ENCODE measurements around the gene GATM. TPM values are rescaled to one million over a fixed set of nuclear protein-coding genes. Genes with fewer than 3 reads are reported as not detected.

The GATM gene
- total RNA-seq, 1 experiment from 2014 or later: 10.7 TPM

DNA sequence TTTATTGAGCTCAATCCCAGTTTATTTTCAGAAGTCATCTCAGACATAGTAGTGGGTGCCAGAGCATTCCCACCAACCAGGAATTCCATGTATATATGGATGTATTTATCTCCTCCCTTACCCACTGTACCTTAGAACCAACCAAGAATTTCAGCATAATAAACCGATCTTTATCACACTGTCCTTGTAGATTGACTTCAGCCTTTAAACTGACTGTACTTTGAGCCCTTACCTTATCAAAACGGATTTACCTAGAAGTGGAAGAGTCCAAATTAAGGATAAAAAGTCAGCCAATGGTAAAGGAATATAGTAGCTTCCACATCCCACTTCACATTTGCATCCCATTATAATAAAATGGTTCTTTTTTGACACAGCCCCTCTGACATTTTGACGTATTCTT is 37.9 kb downstream of the GATM start:
- H3K4me3 Mint-ChIP-seq: no peak overlapping the region
- Histone ChIP-seq H3T11ph (ENCODE audit: low read length) (no peak overlapping the region), H4K8ac (replicated peaks; ENCODE audit: insufficient read length, low read depth, low read length) (no peak overlapping the region), H4K91ac (ENCODE audit: insufficient read length, low read depth, low read length) (no peak overlapping the region), H2AFZ (ENCODE audit: low read length) (no peak overlapping the region), H4K20me1 (ENCODE audit: control insufficient read depth, insufficient read depth, insufficient read length) (no peaks in the 10 kb centered on the region), H3K9me3 (ENCODE audit: control insufficient read depth, low read depth, low read length) (no peaks in the 10 kb centered on the region), H2BK5ac (ENCODE audit: insufficient read length, low read length) (no peak overlapping the region), H2BK12ac (ENCODE audit: insufficient read length, low read depth, low read length) (no peak overlapping the region), H2BK15ac (ENCODE audit: low read depth, low read length) (no peak overlapping the region), H3K79me1 (ENCODE audit: insufficient read depth, low read depth, low read length, poor library complexity, severe bottlenecking) (no peaks in the 10 kb centered on the region), H3K14ac (ENCODE audit: insufficient read depth, low read length) (no peak overlapping the region), H3K9ac (ENCODE audit: extremely low read depth, insufficient read length, low read length) (no peak overlapping the region), H2AK5ac (ENCODE audit: insufficient read length, low read length) (no peak overlapping the region), H3K23ac (ENCODE audit: insufficient read length, low read depth, low read length) (no peak overlapping the region), H3K18ac (ENCODE audit: insufficient read length, low read depth, low read length) (no peak overlapping the region), H3K4ac (ENCODE audit: low read depth, low read length) (no peak overlapping the region), H3K27ac (ENCODE audit: insufficient read length, low read depth, low read length) (no peak overlapping the region), H2BK20ac (ENCODE audit: low read depth, low read length, poor library complexity, severe bottlenecking) (no peak overlapping the region), H3K23me2 (ENCODE audit: insufficient read length, low read depth, low read length, poor library complexity, severe bottlenecking) (no peaks in the 10 kb centered on the region), H3K4me1 (ENCODE audit: insufficient read depth, low read length) (no peaks in the 10 kb centered on the region), H3K27me3 (ENCODE audit: insufficient read depth, low read length) (no peaks in the 10 kb centered on the region), H3K56ac (ENCODE audit: insufficient read length, low read depth, low read length) (no peak overlapping the region), H2BK120ac (ENCODE audit: low read depth, low read length, poor library complexity, severe bottlenecking) (no peak overlapping the region), H4K5ac (ENCODE audit: insufficient read length, low read depth, low read length) (no peak overlapping the region), H3K79me2 (ENCODE audit: insufficient read depth, low read length) (no peaks in the 10 kb centered on the region), H3K4me2 (ENCODE audit: insufficient read depth, insufficient read length, low read length) (no peak overlapping the region)
- no peaks in the 10 kb centered on the region for H3K36me3 Mint-ChIP-seq (ENCODE audit: insufficient read depth in 1 of 3, low read depth in 3 of 3)
- no peaks in the 10 kb centered on the region for H3K9me3 Mint-ChIP-seq
- no peak overlapping the region for H3K27ac Mint-ChIP-seq
- no peak for DNase-seq
- no peaks in the 10 kb centered on the region for H3K4me1 Mint-ChIP-seq
- no CpG with 5 or more reads among the region's 3 CpGs for whole genome bisulfite sequencing (ENCODE audit: extremely low coverage, insufficient read length, low lambda C conversion rate)
- TF ChIP-seq, protein P1, sequence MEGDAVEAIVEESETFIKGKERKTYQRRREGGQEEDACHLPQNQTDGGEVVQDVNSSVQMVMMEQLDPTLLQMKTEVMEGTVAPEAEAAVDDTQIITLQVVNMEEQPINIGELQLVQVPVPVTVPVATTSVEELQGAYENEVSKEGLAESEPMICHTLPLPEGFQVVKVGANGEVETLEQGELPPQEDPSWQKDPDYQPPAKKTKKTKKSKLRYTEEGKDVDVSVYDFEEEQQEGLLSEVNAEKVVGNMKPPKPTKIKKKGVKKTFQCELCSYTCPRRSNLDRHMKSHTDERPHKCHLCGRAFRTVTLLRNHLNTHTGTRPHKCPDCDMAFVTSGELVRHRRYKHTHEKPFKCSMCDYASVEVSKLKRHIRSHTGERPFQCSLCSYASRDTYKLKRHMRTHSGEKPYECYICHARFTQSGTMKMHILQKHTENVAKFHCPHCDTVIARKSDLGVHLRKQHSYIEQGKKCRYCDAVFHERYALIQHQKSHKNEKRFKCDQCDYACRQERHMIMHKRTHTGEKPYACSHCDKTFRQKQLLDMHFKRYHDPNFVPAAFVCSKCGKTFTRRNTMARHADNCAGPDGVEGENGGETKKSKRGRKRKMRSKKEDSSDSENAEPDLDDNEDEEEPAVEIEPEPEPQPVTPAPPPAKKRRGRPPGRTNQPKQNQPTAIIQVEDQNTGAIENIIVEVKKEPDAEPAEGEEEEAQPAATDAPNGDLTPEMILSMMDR (conservative IDR thresholded peaks at IDR 0.05): no peak
- peaks cover 9% of the 10 kb centered on the region for H3K27me3 Mint-ChIP-seq (ENCODE audit: low read depth)

Data from H9 (cell line).